Stimulated activated CD4-positive, alpha-beta T cell treated with anti-CD3 and anti-CD28 coated beads, Interleukin-4, amount 100 ng/mL, for 1 hour (primary cell): ENCODE measurements around the gene DNAI7.

Source experiments
- DNase-seq: peaks from one replicate; pipeline ENCODE4 v3.0.0-alpha.2; 2020

The DNAI7 gene, protein sequence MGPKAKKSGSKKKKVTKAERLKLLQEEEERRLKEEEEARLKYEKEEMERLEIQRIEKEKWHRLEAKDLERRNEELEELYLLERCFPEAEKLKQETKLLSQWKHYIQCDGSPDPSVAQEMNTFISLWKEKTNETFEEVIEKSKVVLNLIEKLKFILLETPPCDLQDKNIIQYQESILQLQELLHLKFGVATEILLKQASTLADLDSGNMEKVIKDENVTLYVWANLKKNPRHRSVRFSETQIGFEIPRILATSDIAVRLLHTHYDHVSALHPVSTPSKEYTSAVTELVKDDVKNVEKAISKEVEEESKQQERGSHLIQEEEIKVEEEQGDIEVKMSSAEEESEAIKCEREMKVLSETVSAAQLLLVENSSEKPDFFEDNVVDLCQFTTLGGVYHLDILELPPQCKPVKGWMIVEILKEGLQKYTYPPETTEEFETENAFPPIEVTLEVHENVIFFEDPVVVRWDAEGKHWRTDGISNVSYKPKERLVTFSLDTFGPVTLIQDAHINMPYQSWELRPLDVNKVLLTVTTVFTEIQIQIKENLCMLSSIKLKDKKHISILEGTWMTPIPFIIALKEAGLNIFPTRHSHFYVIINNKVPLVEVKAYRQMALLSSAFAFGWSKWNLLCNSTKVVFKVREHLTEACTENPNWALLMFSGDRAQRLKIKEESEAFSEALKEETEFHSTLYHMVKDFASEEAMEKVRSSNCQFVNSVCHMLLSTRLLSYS

DNA sequence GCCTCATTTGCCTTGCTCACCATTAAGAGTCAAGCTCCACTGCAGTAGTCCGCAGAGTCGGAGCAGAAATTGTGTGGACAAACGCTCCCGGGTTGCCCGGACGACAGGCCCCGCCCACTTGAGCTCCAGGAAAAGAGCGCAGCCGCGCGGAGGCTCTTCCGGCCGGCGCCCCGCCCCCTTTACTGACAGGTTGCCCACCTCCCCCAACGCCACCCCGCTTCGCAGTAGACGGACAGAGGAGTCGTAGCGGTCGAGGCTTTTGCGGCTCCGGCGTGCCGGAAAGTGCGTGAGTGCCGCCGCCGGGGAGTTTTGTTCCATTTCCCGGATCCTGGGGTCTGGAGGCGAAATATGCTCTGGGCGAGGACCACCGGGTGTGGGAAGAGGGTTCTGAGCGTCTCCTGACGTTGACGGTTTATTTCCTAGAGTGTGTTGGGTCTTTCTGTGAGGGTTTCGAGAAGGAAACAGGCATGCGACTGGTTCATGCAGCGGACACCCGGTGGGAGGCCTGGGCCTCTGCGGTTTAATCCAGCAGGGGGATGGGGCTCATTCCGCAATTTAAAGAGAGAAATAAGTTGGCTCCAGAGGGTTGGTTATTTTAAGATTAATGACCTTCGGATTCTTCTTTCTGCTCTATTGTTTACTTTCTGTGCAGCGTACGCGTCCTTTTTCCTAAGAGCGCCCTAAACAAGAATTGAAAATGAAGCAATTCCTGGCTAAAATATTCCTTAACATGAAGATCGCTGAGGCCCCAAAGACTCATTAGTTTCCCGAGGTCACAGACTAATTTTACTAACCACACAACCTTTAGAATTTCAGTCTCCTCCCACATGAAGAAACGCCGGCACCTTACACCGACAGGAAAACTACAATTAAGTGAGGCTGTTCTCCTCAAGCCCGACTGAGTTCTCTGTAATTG is at the start of gene DNAI7, which contains the start of gene ETFRF1:
Gene DNAI7, minus strand, starts transcription at position 105 of the 916 bp plus-strand sequence. Its CDS starts 82 bp downstream, at position 23.
Gene ETFRF1, plus strand, starts transcription at position 182 of the 916 bp plus-strand sequence. CDS start 8,720 bp downstream, outside the sequence.
- DNase-seq, result peak; percentile 97

DNA sequence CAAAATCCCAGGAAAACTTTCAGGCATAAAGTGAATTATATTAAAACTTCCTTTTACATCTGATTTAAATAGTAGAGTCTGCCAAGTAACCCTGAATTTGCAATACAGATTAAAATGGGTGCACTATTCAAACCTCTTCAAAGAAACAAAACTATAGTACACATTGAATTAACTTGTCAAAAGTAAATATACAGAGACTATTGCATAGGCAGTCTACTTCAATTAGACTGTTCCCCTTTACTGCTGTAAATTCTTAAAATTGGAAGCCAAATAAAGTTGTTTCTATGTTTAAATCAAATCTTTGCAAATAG is 48.7 kb upstream of the DNAI7 start:
- no peak for DNase-seq

DNA sequence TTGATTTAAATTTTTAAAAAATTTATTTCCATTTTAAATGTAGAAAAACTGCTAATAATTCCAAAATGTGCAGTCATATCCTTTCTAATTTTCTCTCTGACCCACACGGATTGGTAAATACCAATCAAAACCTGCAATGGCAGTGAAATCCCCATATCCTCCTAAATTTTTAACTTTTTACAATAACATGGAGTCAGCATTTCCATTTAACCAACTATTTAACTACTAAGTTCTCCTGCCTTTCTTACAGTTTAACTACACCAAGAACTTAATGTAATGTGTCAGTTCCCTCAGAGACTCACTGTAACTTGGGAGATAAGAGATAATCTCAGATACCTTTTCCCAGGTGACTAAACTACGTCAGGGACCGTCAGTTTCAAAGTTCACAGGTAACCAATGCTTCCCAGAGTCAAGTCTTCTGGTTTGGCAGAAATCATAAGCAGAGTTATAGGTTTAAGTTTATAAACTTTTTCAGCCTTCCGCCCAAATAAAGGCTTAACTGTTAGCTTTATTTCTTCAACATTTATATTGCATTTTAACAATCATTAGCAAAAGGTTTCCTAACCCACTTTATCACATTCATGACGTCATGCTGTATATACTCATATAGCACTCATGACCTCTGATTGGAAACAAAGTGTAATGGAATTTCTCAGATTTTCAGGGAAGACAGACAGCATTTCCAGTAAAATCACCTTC is 48.2 kb upstream of the DNAI7 start:
- DNase-seq, result no peak

DNA sequence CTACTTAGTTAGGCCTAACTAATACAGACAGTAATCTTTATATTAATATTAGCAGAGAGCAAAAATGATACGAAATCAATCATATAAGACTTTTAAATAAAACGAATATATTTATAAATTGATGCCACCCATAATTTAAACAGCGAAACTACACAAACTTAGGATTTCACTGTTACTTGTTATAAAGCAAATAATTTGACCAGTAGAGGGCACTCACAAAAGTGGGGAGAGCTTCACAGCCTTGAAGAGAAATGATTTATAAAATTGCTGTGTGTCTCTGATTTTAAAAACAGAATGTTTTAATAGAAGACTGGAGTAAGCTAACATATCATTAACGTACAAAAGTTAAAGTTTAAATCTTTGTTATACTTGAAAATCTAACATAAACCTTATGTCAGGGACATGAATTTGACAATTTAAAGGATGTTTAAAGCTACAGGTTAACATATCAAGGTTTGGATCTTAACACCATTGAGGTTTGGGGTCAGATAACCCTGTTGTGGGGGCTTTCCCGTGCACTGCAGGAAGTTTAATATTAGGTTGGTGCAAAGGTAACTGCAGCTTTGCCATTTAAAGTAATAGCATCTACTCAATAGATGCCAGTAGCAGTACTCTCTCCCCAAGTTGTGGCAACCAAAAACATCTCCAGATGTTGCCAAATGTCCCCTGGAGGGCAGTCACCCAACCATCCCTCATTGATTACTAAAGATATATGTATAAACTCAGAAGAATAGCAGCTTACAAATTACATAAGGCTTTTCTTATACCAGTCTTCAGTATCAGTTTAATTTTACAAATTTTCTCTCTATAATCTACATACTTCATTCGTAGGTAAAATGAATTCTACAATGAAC is 46.4 kb upstream of the DNAI7 start:
- no peak for DNase-seq

DNA sequence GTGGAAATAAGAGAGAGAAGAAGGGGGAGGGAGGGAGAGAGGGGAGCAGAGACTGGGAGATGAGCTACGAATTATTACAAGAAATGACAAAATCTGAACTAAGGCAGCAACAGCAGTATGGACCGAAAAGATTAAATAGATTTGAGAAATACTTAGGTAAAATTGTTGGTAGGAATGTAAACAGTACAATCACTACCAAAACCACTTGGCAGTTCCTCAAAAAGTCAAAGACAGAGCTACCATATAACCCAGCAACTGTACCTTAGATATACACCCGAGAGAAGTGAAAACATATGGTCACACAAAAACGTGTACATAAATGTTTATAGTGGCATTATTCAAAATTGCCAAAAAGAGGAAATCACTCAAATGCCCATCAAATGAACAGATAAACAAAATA is 41.7 kb upstream of the DNAI7 start:
- DNase-seq, result no peak

DNA sequence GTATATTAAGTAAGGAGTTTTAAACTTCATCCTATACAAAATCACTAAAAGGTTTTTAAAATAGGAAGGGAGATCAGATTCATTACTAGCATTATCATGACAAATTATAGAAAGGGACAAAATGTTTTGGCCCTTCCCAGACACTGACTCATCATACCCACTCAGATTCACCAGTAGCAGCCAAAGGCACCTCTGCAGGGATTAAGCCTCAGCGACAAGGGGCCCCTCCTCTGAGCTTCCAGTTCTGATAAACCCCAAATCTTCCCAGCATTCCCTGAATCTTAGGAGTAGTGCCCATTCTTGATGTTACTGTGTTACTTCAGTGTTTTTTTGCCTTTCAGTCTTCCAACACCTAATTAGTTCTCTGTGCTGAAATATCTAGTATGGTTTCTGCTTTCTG is 41.2 kb upstream of the DNAI7 start:
- no peak for DNase-seq

DNA sequence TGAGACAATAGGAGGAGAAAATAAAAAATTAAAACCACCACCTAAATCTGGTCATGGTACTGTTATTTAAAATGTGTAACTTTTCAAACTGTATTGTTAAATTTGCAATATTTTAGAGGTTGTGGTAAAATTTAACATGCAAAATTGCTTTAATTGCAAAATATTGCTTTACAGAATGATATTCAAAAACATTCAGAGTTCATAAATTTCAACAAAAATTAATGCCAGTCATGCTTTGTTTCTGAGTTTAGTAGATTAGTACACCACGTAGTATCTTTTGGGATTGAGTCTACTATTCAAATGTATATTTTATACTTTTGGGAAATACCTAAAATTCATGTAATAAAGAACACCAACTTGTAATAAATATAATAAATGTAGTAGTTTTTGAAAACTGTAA is 18.4 kb upstream of the DNAI7 start:
- DNase-seq, result no peak

DNA sequence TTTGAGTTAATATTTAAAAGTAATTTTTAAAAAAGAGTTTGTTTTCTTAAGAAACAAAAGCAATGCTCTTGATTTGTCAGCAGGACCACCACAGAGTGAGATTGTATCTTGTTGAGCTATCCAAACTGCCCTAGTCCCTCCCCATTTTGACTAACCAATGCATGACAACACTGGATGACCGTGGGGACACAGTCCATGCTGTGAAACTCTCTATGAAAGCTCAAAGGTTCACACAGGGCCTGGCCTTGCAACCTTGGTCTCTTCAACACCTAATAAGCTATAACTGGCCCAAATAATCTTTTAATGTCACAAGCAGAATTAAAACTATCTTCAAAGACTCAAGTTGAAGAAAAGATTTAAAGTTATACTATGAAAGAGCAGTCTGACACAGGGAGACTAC is 13.6 kb upstream of the DNAI7 start:
- no peak for DNase-seq

DNA sequence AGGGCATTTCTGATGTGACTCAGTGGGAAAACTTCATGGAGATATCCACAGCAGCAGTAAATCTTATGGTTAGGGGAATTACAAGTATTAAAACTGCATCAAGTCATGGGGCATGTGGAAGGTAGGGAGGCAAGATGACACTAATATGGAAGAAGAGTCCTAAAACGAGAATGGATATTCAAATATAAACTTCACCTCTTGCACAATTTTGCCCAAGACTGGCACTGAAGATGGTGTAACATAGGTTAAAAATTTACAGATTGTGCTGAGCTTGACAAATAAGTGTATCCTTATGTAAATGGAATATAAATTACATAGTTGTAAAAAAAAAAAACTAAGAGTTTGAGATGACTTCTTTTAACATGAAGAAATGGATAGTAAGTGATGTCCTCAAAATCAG is 12.9 kb upstream of the DNAI7 start:
- DNase-seq, result no peak

DNA sequence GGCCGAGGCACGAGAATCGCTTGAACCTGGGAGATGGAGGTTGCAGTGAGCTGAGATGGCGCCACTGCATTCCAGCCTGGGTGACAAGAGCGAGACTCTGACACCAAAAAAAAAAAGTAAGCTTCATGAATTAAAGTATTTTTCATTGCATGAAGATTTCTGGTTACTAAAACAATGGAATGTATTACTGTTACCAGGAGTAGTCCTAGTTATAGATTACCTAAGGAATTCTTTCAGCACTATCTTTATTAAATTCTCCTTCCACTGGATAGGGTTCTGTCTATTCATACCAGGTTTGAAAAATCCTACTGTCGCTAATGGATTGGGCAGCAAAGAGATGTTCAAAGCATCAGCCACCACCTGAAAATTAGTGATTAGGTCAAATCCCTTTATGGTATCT is 12.5 kb upstream of the DNAI7 start:
- no peak for DNase-seq

DNA sequence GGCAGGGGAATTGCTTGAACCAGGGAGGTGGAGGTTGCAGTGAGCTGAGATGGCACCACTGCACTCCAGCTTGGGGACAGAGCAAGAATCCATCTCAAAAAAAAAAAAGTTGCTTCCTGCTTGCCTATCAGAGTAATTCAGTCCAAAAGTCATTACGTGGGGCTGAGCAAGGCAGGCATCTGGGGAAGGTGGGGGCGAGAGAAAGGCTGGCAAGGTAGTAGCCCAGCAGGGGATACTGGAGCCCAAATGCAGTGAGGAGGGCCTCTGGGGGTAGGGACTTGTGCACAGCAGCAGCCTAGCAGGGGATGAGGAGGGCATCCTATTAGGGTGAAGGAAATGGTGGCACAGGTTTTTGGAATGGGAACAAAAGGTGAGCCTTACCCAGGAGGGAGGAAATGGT is 7.2 kb upstream of the DNAI7 start:
- DNase-seq, result no peak

DNA sequence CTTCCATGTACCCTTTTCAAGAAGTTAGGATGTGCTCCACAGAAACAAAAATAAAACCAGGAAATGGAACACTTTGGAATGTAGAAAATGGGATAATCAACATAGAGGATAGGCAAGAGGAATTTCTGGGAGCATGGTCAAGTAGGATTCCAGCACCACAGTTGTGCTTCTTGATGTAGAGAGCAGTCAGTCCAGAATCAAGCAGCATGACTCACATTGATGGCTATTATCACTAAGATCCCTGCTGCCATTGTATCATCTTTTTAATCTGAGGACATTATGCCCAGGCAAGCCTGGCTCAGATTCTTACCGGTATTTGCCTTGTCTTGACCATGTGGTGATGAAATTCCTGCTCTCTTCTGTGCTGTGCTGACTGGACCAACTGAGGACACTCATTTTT is 5.7 kb upstream of the DNAI7 start:
- no peak for DNase-seq

DNA sequence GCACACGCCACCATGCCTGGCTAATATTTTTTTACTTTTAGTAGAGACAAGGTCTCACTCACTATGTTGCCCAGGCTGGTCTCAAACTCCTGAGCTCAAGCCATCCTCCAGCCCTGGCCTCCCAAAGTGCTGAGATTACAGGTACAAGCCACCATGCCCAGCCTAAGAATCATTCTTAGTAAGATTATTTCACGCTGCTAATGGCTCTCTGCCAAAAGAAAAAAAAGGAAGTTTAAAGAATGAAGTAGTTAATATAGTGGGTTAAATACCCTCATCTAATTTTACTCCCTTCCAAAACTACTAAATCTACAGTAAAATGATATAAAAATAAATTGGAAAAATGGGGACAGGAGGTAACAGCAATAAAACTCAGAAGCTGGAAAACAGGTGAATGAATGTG is 2.6 kb upstream of the DNAI7 start:
- no peak for DNase-seq

DNA sequence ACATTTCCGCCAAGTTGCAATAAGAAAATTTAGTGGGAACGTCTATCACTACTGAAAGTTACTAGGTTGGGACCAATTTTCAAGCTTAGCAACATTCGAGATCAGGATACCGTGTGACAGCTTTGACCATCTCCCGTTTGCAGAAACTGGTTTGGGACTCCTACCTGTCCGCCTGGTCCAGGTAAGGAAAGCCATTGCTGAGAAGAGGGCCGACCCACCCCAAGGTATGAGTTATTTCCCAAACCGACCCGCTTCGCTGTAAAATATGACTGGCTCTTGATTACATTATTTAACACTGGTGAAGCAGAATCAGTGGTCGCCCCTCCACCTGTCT is 271 bp downstream of the DNAI7 start:
- no peak for DNase-seq

DNA sequence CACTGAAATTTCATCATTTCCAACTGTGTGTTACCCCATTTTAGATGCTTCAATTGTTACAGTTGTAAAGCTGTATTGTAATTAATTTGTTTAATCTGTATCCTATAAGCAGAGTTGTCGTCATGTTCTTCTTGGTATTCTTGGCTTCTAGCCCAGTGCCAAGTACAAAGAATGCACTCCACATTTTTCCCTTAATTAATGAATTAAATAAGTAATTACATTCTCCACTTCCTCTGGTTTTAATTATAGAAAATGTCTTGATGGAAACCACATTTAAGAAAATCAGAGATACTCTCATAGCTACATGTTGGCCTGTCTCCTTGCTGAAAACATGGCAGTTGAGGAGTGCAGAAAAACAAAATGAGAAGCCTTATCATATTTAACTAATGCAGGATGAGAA is 746 bp downstream of the DNAI7 start:
- DNase-seq, result no peak

DNA sequence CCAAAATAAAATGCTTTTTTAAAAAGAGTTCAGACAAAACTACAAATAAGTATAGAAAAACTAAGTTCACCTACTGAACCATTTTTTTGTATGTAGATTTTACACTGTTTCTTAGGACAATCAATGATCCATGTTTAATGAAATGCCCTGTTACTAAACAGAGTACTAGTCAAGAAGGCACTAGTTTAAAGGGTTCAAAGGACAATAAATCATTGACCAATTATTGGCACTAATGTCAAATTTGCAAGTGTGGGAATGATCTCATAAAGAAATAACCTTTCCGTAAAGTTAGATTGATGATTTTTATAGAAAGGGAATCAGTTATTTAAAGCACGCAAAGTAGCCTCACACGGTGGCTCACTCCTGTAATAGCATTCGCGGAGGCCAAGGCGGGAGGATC is 4.2 kb downstream of the DNAI7 start:
- DNase-seq, result no peak

DNA sequence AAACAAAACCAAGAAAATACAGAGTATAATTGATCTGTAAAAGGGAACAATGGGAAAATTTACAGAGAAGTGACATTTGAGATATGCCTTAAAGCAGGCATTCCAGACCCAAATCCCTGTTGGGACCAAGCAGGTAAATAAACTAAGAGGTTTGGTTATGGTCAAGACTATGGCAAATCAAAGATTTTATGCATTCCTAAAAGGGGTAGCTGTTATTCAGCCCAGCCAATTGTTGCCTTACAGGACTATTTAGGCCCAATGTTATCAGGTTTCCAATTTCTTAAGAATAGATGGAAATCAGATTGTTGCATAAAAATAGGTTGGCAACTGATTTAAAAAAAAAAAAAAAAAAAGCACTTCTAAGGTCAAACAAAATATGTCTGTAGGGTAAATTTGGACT is 5.3 kb downstream of the DNAI7 start:
- no peak for DNase-seq

DNA sequence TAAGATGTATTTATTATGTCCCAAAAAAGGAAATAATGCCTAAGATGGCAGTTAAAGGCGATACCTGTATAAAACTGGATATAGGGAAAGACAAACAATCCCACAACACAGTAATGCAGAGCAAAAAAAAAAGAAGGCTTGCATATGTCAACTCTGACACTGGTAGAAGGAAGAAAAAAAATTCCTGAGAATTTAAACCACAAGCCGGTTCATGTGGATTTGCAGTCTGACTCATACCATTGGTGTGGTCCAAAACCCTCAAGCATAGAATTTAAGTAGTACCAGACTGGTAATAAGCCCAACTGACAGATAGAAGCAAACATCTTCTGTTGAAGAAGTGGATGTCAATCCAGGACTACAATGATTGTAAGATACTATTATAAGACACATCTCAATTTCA is 7.2 kb downstream of the DNAI7 start:
- DNase-seq, result no peak

DNA sequence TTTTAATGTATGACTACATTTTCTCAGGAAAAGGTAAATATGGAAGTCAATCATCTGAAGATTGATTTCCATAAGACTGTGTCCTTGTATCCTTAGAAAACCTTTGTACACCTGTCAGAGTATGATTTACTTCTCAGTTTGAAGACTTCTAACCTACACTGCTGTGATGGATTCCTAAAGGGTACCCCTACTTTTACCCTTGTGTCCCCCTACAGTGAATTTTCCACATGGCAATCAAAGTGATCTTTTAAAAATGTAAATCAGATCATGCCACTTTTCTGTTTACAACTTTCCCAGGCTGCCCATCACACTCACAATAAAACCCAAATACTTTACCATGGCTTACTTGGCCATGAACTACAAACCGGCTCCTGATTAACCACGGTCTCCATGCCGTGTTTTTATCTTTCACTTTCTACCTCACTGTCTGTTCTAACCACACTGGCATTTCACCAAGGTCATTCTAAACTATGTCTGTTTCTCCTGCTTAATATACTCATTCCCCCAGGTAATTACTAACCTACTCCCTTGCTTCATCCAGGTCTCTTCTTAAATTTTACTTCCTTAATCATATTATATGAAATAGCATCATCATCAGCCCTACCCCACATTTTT is 8.1 kb downstream of the DNAI7 start:
- no peak for DNase-seq

DNA sequence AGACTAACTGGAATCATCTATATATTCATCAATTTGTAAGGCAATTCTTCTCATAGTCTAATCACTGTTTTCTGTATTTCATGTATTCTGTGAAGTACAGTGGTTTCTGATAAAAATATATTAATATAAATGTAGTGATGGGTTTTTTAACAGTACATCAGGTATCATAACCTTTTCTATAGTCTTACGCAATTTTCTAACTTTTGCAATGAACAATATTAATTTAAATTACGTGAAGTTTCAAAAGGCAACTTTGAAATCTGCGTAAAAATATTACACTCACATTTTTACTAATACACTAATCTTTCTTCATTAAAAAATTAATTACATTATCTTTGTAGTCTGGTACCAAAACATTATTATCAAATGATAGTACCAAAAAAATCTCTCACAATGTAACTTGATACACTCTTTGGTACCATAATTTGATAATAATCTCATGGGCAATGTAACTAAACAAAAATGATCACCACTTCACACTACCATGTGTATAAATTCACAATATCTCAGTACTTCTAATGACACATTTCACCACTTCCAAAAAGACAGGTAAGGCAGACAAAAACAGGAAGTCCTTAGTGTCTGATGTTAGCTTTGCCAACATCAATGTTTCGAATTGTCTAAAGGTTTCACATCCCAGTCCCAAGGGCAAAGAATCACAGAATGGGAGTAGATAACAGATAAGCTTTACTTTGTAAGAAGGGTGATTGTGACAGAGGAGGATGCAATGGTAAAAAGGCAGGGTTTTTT is 8.7 kb downstream of the DNAI7 start:
- no peak for DNase-seq

DNA sequence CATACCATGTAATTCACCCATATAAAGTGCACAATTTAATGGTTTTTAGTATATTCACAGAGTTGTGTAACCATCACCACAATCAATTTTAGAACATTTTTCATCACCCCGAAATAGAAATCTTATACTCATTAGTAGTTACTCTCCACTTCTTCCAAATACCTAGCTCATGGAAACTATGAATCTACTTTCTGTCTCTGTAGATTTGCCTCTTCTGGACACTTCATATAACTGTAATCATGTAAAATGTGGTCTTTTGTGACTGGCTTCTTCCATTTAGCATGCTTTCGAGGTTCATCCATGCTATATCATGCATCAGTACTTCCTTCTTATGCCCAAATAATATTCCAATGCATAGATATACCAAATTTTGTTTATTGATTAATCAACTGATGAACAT is 10.8 kb downstream of the DNAI7 start:
- DNase-seq, result no peak
